BE2C (cell line): Measurements from ENCODE around the gene CHCHD3.

Experiments used
- DNase-seq: peaks from one replicate; pipeline ENCODE4 v3.0.0-alpha.2; 2020
- H3K27me3 ChIP-seq: fragments of 250-450 bp; sonication (Bioruptor Pico); 2 replicates; pipeline ENCODE4 v1.5.1; 2020; ENCODE audit warnings: mild to moderate bottlenecking
- H3K36me3 ChIP-seq: fragments of 250-450 bp; sonication (Bioruptor Pico); 2 replicates; pipeline ENCODE4 v1.5.1; 2020; ENCODE audit warnings: mild to moderate bottlenecking
- H3K4me1 ChIP-seq: fragments of 250-450 bp; sonication (Bioruptor Pico); 2 replicates; pipeline ENCODE4 v1.5.1; 2020
- H3K4me3 ChIP-seq: 2 replicates; pipeline ENCODE4 v1.5.1; 2011; ENCODE audit warnings: low read depth, low read length
- H3K9me3 ChIP-seq: fragments of 250-450 bp; sonication (Bioruptor Pico); 2 replicates; pipeline ENCODE4 v1.5.1; 2020
- TF ChIP-seq, protein P1 (sequence below): IDR thresholded peaks from 2 replicates; pipeline ENCODE4 v1.5.1; 2012; ENCODE audit warnings: mild to moderate bottlenecking, low read depth, low read length

The CHCHD3 gene

DNA sequence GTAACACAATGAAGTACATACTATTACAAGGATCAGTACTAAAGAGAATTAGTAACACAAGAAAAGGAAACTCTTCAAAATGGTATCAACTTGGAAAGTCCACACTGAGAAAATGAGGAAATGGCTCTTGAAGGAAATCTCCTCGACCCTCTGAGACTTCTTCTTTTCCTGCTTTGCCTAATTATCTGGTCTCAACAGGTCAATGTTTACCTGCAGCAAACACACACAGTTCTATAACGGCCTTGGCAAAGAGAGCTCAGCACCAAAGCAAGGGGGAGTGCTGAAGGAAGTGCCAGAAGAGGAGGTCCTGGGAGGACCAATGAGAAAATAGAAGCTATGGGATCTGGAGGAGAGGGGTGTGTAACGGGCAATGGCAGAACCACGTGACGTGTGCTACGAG is 21.9 kb downstream of the CHCHD3 start:
- Histone ChIP-seq H3K9me3 (no peaks in the 10 kb centered on the region), H3K4me1 (peaks cover 14% of the 10 kb centered on the region), H3K27me3 (no peaks in the 10 kb centered on the region), H3K36me3 (peaks cover 20% of the 10 kb centered on the region), H3K4me3 (no peak overlapping the region)
- no peak for DNase-seq
- TF ChIP-seq, protein P1, sequence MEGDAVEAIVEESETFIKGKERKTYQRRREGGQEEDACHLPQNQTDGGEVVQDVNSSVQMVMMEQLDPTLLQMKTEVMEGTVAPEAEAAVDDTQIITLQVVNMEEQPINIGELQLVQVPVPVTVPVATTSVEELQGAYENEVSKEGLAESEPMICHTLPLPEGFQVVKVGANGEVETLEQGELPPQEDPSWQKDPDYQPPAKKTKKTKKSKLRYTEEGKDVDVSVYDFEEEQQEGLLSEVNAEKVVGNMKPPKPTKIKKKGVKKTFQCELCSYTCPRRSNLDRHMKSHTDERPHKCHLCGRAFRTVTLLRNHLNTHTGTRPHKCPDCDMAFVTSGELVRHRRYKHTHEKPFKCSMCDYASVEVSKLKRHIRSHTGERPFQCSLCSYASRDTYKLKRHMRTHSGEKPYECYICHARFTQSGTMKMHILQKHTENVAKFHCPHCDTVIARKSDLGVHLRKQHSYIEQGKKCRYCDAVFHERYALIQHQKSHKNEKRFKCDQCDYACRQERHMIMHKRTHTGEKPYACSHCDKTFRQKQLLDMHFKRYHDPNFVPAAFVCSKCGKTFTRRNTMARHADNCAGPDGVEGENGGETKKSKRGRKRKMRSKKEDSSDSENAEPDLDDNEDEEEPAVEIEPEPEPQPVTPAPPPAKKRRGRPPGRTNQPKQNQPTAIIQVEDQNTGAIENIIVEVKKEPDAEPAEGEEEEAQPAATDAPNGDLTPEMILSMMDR: no peak

DNA sequence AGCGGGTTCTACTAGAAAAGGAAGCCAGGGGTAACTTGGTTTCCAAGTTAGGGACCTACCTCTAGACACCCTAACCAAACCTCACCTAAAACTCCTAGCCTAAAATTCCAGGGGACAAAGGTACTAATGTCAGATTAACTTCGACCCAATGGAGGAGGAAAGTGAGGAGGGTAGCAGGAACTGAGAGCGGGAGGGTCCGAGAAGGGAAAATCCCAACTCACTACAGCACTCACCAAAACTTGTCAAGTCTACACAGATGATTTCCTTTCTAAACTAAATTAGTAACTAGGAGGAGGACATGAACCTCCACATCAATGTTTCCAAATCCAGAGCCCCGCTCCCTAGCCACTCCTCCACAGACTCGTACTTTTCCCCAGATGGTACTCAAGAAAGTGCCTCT is 22.6 kb downstream of the CHCHD3 start:
- TF ChIP-seq, protein P1: no peak
- Histone ChIP-seq H3K4me1 (peaks cover 19% of the 10 kb centered on the region), H3K9me3 (no peaks in the 10 kb centered on the region), H3K36me3 (peaks cover 18% of the 10 kb centered on the region), H3K27me3 (no peaks in the 10 kb centered on the region), H3K4me3 (no peak overlapping the region)
- no peak for DNase-seq

DNA sequence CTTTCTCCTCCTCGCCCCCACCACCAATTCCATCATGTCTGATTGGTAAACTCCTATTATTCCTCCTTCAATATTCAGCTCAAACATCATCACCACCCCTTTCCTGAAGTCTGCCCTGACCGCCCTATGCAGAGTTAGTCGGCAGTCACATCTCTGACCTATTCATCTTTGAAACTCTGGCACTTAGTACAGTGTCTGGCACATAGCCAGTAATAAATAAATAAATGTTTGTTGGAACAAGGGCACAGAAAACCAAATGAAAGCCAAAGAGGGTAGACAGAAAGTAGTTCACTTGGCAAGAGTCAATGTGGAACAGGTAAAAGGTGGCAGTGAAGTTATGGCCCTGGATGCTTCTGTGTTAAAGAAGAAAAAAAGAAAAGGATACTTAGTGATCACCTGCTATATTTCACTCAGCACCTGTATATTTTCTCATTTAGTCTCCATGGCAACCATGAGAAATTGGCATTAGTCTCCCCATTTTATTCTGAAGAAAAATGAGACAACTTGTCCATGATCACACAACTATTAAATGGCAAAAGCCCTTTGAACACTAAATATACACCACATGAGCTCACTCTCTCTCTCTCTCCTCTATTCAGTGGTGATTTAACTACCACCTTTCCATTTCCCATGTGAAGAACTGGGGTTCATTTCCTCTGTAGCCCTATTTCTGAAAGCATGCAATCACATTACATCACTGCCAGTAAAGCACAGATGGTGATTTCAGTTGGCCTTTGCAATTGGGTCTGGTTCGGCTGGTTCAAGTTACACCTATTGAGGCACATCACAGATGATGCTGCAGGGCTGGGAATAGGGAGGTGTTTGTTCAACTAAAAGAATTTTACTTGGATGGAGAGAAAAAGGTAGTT is 25.3 kb downstream of the CHCHD3 start:
- Histone ChIP-seq H3K4me3 (no peak overlapping the region), H3K4me1 (peaks cover 36% of the 10 kb centered on the region), H3K27me3 (no peaks in the 10 kb centered on the region), H3K9me3 (no peaks in the 10 kb centered on the region), H3K36me3 (peaks cover 17% of the 10 kb centered on the region)
- no peak for DNase-seq
- TF ChIP-seq, protein P1: no peak

DNA sequence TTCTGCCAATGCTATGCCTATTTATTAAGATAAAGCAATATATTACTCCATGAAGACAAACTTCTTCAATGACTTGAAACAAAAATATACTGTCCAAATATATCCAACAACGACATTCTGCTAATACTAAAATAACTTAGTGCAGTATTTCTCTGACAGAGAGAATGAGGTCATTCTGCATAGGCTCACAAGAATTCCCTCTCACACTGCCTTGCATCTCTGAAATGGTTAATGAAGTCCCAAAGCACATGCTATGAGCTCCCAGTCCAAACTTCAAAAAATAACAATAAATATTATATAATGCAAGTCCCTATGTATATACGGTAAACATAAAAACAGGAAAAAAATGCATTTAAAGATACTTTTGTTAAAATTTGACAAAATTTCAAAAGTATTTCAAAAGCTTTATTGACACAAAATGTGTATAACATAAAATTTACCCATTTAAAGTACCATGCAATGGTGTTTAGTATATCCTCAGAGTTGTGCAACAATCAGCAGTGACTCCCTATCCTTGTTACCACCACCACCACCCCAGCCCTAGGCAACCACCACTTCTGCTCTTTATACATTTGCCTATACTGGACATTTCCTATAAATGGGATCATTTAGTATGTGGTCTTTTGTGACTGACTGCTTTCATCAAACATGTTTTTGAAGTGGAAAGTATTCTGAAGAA is 27.6 kb downstream of the CHCHD3 start:
- Histone ChIP-seq H3K4me1 (peaks cover 45% of the 10 kb centered on the region), H3K36me3 (peaks cover 14% of the 10 kb centered on the region), H3K27me3 (no peaks in the 10 kb centered on the region), H3K9me3 (no peaks in the 10 kb centered on the region), H3K4me3 (no peak overlapping the region)
- DNase-seq: no peak
- TF ChIP-seq, protein P1: no peak

DNA sequence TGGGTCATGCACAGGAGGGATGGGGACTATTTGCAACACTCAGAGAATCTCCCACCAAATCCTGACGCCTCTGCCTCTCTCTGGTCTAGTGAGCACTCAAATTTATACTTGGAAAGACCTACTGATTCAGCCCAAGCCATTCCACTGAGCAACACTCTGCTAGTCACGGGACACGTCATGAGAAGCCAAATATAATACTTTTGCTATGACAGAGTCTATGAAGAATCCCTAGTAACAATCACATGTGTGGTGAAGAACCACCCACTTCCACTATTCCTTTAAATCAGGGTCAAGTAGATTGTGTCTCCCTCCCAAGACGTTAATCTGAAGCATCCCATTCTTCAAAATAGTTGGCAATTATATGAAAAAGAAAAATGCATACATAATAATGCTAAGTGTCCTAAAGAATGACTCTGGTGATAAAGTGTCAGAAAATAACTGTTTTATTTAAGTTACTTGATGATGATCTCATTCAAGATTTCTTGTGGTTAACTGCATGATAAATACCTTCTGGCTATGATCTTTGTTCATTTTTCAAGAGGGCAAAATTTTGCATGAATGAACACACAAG is 28.5 kb downstream of the CHCHD3 start:
- Histone ChIP-seq H3K4me3 (no peak overlapping the region), H3K4me1 (peaks cover 48% of the 10 kb centered on the region), H3K36me3 (peaks cover 14% of the 10 kb centered on the region), H3K9me3 (no peaks in the 10 kb centered on the region), H3K27me3 (no peaks in the 10 kb centered on the region)
- TF ChIP-seq, protein P1: no peak
- no peak for DNase-seq
